Measurements from ENCODE around the gene THRA.

- TF ChIP-seq CTCF (IDR thresholded peaks at IDR 0.05) (no peak), POLR2A (IDR thresholded peaks at IDR 0.05) (no peak), POLR2AphosphoS5 (IDR thresholded peaks at IDR 0.05) (no peak), EP300 (IDR thresholded peaks at IDR 0.05) (no peak)
Observed at GRCh38 chr17:40106760-40107521, 44.2 kb downstream of the THRA start.

Measured in suprapubic skin (tissue), 4 donors.